Measurements from ENCODE around the gene ZBTB18.

Gene ZBTB18

DNA sequence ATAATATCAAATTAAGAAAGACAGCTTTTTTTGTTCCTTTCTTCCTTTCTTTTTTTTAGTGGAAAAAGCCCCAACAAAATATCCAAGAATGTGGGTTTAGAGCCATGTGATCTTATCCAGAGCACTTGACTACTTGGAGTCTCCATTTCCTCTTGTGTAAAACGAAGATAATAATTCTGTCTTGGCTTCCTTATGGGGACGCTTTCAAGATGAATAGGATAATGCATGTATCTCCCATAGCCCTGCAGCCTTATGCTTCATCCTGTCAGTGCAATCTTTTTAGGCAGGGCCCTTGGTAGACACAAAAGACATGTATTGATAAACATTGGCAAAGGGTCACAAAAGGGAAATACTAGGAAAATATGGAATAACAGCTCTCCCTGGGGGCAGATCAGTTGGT lies 34.8 kb downstream of the ZBTB18 start:
- no peak for DNase-seq (ENCODE audit: low read depth)
- no peak for TF ChIP-seq CTCF (IDR thresholded peaks at IDR 0.05; ENCODE audit: low read depth, low read length, missing control alignments)
- no peak overlapping the region for H3K4me3 ChIP-seq (ENCODE audit: low read depth, low read length)

DNA sequence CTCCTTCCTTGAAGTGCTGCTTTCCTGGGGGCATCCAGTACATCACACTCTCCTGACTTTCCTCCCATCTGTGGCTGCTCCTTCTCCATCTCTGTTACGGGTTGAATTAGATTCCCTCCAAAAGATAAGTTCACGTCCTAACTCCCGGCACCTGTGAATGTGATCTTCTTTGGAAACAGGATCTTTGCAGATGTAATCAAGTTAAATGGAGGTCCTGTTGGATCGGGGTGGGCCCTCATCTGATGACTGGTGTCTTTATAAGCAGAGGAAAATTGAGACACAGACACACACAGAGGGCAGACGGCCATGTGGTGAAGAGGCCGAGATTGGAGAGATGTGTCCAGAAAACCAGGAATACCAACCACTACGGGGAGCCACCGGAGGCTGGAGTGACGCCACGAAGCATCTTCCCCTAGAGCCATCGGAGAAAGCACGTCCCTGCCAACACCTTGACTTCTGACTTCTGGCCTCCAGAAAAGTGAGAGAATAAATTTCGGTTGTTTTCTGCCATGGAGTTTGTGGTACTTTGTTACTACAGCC lies 36.0 kb downstream of the ZBTB18 start:
- H3K4me3 ChIP-seq (ENCODE audit: low read depth, low read length), result no peak overlapping the region
- DNase-seq (ENCODE audit: low read depth), result no peak
- no peak for TF ChIP-seq CTCF (IDR thresholded peaks at IDR 0.05; ENCODE audit: low read depth, low read length, missing control alignments)

GRCh38 chr1:244087611-244088010 lies 36.5 kb downstream of the ZBTB18 start:
- H3K4me3 ChIP-seq (ENCODE audit: low read depth, low read length), result no peak overlapping the region
- no peak for DNase-seq (ENCODE audit: low read depth)
- TF ChIP-seq CTCF (IDR thresholded peaks at IDR 0.05; ENCODE audit: low read depth, low read length, missing control alignments), result no peak

DNA sequence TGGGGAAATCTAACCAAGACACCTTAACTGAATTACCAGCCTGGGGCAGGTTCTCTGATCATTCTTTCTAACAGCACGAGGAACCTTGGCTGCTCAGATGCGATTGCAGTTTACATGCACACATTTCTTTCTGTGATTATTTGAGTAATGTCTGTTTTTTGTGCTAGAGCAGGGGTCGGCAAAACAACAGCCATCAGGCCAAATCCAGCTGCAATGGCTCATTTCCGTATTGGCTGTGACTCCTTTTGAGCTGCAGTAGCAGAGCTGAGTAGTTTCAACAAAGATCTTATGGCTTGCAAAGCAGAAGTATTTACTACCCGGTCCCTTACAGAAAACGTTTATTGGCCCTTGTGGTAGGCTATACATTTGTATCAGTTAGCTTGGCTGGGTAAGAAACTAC lies 37.1 kb downstream of the ZBTB18 start:
- no peak for DNase-seq (ENCODE audit: low read depth)
- no peak overlapping the region for H3K4me3 ChIP-seq (ENCODE audit: low read depth, low read length)
- TF ChIP-seq CTCF (IDR thresholded peaks at IDR 0.05; ENCODE audit: low read depth, low read length, missing control alignments), result no peak

- DNase-seq (ENCODE audit: low read depth), result no peak
- TF ChIP-seq CTCF (IDR thresholded peaks at IDR 0.05; ENCODE audit: low read depth, low read length, missing control alignments), result no peak
- no peak overlapping the region for H3K4me3 ChIP-seq (ENCODE audit: low read depth, low read length)
Measured at GRCh38 chr1:244089561-244089960, 38.5 kb downstream of the ZBTB18 start.

DNA sequence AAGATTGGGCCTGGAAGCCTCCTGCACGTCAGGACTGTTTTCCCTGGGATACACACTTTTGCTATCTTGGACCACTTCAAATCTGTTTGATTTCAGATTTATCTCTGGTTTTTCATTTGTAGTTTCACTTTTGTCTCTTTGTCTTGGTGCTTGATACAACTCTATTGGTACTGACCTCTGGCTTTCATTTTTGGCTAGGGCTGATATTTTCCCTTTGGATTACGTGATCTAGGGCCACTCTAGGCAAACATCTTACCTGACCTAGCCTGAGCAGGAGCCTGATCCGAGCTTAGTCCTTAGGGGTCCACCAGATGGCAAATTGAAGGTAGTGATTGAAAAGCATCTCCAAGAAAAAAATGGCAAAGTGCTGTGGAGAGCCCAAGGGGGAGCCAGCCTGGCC lies 39.6 kb downstream of the ZBTB18 start:
- DNase-seq (ENCODE audit: low read depth), result no peak
- TF ChIP-seq CTCF (IDR thresholded peaks at IDR 0.05; ENCODE audit: low read depth, low read length, missing control alignments), result no peak
- H3K4me3 ChIP-seq (ENCODE audit: low read depth, low read length), result no peak overlapping the region

- DNase-seq (ENCODE audit: low read depth), result no peak
- no peak for TF ChIP-seq CTCF (IDR thresholded peaks at IDR 0.05; ENCODE audit: low read depth, low read length, missing control alignments)
- no peak overlapping the region for H3K4me3 ChIP-seq (ENCODE audit: low read depth, low read length)
Measured at GRCh38 chr1:244092293-244092963, 41.3 kb downstream of the ZBTB18 start.
